ENCODE data around the gene EFR3B.

- TF ChIP-seq POLR2A (IDR thresholded peaks at IDR 0.05; ENCODE audit: low read depth, low read length) = no peak
- no peak for TF ChIP-seq CTCF (conservative IDR thresholded peaks at IDR 0.05; ENCODE audit: low read depth, low read length)
- TF ChIP-seq SMC3 (IDR thresholded peaks at IDR 0.05; ENCODE audit: low read depth, low read length) = no peak
- no peak for TF ChIP-seq CEBPB (IDR thresholded peaks at IDR 0.05; ENCODE audit: low read depth, low read length)
- no peak for TF ChIP-seq FOS (IDR thresholded peaks at IDR 0.05; ENCODE audit: low read depth, low read length)
- TF ChIP-seq USF2 (IDR thresholded peaks at IDR 0.05; ENCODE audit: low read depth, low read length) = no peak
- no peak for TF ChIP-seq MXI1 (IDR thresholded peaks at IDR 0.05; ENCODE audit: borderline replicate concordance, low read depth, low read length)
Observed at GRCh38 chr2:25036221-25036559, 5.7 kb upstream of the EFR3B start.

Data from IMR-90 (cell line).